Stimulated activated CD4-positive, alpha-beta T cell treated with anti-CD3 and anti-CD28 coated beads, Interleukin-15, amount 100 ng/mL, for 24 hours (primary cell): ENCODE measurements around the gene TERB1.
A peak's percentile ranks its signal among the peaks of the same experiment; 100 is the strongest.
"Not testable (repeated sequence)": the region's sequence is repeated elsewhere in the genome, so short reads cannot be mapped to it uniquely, and the experiment has no call there.

Experiments used
- DNase-seq: peaks from one replicate; pipeline ENCODE4 v3.0.0-alpha.2; 2020

The TERB1 gene

DNA sequence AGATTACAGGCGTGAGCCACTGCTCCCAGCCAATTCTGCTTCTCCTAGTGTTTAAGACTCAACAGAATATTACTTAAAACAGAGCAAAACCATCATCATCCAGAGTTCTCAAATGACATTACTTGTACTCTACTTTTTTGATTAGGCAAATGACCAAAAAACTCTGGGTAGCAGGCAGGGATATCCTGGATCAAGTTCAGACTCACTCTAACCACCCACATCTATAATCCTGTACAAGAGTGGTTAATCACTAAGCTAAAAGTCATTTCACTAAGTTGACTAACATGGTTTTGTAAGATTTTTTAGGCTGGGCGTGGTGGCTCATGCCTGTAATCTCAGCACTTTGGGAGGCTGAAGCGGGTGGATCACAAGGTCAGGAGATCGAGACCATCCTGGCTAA, 22.6 kb upstream of the TERB1 start:
- no peak for DNase-seq

DNA sequence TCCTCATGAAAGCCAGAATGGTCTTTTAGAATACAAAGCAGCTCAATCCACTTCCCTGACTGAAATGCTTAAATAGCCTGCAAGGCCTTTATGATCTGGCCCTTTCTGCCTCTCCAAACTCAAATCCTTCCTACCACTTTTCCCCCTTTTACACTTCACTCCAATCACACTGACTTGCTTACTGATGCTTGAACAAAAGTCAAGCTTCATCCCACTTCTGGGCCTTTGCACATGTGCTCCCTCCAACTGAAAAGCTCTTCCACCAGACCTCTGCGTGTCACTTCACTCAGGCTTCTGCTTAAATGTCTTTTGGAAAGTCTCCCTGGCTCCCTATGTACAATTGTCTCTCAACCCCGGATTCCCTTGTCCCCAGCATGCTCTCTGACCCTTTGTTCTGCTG, 13.3 kb upstream of the TERB1 start:
- DNase-seq = no peak

DNA sequence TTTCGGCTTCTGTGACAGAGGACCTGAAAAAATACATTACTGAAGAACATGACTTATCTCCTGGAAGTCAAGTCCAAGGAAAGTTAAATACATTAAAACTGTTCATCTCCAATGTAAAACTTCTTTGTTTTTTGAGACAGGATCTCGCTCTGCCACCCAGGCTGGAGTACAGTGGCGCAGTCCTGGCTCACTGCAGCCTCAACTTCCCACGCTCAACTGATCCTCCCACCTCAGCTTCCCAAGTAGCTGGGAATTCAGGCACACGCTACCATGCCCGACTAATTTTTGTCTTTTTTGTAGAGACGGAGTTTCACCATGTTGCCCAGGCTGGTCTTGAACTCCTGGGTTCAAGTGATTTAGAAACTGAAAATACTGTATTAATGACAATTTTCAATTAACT, 9.7 kb upstream of the TERB1 start:
- DNase-seq = no peak

DNA sequence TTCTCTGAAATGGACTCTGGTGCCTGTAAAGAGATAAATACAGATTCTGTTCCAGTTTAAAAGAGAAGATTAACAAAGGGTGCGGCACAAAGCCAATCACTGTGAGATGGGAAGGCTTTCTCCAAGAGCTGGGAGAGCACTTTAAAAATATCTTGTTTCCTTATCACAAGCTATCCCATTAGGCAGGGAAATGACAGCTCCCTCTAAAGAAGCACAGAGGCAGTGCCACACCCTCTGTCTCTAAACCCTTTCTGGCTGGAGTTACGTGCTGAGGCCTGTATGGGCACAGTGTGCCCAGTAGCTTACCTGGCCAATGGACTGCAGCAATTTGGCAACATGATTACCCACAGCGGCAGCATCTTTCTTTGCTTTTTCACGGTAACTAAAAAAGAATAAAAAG, 9.0 kb upstream of the TERB1 start:
- DNase-seq = no peak

DNA sequence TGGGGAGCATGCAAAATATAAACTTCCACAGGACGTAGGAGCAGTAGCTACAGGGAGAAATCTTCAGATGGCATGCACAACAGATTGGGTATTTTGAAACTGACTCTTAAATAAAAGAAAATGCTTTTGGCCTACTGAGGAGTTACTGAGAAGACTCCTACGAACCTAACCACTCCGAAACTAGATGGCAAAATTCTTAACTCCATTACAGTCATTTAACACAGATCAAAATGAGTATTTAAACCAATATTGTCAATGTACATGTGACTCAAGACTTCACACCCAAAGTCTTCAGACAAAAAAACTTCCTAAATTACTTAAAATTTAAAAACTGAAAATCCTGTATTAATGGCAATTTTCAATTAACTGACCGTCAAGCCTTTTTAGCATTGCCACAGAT, 8.4 kb upstream of the TERB1 start:
- DNase-seq = no peak

DNA sequence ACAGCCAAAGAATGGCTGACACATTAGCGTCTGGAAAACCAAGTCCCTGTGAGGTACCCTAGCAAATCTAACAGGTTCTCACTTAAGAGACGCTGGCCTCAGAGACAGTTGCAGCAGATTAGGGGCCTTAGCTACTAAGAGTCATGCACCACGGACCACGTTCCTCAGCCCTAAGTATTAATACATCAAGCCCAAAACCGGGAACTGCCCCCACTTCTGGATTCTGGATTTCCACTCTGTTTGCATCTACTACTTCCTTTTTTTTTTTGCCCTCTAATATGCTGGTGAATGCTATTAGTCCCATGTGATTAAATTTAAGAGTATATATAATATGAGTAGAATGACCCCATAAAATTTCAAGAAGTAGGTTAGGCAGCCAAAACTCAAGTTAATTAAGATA, 775 bp upstream of the TERB1 start:
- DNase-seq = no peak

DNA sequence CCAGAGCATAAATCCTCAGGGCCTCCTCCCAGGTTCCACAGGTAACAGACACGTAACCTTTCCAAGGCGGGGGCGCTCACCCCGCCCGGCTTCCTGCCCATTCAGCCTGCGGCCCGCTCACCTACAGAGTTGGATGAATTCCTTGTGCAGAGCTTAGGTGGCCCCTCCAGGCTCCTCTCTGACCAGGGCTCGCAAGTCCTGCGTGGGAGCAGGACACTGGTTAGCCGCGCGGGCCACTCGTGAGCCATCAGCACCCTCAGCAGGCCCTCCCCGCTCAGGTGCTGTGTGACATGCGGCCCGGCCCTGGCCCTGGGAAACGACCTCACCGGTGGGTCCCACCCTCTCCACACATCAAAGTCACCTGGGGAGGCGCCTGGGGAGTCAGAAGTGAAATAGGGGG, 528 bp downstream of the TERB1 start:
- no peak for DNase-seq

DNA sequence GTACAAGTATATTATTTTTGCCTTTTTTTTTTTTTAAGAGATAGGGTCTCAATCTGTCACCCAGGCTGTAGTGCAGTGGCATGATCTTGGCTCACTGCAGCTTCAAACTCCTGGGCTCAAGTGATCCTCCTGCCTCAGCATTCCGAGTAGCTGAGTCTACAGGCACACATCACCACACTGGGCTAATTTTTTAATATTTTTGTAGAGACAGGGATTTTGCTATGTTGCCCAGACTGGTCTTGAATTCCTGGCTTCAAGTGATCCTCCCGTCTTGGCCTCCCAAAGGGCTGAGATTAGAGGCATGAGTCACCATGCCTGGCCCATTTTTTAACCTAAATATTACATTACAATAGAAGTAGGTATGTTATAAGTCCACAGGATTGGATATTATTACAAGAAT, 3.2 kb downstream of the TERB1 start:
- no peak for DNase-seq

DNA sequence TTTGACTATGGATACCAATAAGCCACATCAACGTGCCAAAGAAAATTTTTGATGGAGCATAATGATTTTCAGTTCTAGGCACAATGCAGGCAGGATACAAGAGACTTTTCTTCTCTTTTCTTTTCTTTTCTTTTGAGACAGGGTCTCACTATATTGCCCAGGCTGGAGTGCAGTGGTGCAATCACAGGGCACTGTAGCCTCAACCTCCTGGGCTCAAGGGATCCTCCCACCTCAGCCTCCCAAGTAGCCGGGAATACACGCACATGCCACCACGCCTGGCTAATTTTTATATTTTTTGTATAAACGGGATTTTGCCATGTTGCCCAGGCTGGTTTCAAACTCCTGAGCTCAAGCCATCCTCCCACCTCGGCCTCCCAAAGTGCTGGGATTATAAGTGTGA, 7.4 kb downstream of the TERB1 start:
- DNase-seq = not testable (repeated sequence)

DNA sequence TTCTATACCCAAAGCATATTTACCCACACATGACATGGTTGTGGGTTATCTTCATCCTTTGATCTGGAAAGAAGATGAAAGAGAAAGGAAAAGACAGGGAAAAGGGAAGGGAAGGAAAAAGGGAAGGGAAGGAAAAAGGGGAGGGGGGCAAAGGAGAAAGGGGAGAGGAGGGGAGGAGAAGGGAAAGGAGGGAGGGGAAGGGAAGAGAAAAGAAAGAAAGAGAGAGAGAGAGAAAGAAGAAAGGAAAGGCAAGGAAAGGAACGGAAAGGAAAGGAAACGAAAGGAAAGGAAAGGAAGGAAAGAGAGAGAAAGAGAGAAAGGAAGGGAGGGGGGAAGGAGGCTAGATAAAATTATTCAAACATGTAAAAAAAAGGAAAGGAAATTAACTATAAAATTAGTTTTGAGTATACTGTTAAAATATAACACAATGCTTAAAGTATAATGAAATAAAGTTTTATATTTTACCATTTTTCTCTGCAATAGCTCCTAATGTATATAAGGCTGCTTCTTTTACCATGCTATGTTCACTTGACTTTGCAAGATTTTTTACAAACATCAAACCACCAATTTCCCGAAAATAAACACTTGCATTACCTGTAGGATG, 11.2 kb downstream of the TERB1 start:
- DNase-seq = no peak

DNA sequence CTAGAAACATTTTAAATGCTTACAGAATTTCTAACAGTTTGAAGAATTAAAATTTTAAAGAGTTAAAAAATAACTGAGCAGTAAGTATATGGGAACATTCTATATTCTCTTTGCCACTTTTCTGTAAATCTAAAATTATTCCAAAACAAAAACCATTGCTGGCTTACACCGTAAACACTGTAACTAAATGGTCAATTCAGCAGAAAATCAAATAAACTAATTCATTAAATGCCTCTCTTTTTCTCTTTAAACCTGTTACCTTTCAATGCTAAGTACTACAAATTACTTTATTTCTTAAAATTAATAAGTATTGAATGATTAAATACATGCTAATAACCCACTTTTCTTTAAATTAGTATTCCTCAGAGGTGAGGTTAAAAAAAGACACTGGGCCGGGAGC, 14.0 kb downstream of the TERB1 start:
- DNase-seq = no peak

DNA sequence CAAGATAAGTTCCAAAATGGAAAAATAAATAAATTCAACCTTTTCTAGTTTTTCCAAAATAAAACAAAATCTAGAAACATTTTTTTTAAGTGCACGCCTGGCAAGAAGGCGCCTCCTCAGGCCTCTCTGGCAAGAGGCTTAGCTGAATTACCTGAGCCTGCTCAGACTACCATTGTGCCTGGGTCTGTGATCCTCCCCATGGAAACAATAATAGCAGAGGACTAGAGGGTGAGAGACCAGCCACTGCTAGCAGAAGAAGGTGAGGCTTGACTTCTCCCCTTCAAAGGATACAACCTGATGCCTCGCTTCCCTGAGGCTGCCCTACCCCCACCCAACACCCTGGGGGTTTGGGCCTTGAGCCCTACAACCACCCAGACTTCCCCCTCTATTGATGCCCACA, 14.8 kb downstream of the TERB1 start:
- no peak for DNase-seq

DNA sequence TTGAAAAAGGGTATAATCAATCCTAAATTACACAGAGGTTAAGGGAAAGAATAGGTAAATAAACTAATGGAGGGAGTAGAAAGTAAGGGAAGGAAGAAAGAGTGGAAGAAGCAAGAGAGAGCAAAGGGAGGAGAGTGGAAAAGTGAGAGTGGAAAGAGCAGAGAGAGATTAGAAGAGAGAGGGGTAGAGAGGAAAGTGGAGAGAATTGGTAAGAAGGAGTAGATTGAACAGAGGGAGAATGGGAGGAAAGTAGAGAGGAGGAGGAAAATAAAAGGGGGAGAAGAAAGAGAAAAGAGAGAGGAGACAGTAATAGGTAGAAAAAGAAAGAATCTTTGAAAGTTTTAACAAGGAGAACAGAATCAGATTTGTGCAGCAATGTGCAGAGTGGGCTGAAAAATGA, 24.9 kb downstream of the TERB1 start:
- no peak for DNase-seq

DNA sequence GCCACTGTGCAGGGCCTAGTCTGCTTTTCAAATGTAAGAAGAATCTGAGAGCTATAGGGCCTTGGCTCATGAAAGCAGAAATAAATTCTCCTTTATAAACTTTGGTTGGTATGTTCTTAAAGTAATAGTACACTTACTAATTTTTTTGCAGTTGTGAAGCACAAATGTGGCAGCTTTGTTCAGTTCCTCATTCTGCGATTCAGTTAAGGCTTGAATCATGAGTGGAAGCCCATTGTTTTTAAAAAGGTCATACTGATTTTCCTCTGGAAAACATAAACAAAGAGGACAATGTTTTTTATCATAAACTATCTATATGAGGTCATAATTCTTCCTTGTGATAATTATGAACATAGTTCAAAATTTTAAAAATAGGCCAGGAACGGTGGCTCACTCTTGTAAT, 26.4 kb downstream of the TERB1 start:
- DNase-seq = no peak

DNA sequence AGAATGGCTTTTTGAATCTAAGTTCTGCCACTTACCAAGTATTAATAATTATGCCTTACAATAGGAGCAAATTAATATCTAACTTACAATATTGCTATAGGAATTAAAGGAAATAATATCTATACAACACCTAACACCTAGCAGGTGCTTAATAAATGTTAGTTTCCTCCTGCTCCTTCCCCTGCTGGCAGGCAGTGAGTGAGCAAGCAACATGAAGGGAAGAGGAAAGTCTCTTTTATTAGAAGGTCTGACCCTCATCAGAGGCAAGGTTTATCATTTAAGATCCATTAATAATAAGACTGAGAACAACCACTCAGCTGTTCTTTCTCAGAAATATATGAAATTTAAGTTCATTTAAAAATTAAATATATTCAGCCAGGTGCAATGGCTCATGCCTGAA, 43.3 kb downstream of the TERB1 start:
- no peak for DNase-seq

DNA sequence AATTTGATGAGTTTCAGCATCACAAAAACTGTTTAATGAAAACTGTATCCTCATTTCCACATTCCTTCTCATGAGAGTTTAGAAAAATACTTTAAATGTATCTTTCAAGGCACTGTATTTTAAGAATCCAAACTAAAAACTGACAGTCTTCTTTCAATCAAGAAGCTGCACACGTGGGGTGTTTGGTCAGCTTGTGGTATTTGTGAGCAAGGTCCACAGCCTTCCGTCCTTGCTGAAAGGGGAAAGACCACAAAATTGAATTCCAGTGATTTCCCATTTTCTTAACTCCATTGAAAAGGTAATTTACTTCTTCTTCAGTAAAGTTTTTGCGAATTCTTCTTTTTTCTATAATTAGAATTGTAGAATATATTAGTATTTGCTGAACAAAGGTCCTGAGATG, 46.6 kb downstream of the TERB1 start:
- DNase-seq = no peak

DNA sequence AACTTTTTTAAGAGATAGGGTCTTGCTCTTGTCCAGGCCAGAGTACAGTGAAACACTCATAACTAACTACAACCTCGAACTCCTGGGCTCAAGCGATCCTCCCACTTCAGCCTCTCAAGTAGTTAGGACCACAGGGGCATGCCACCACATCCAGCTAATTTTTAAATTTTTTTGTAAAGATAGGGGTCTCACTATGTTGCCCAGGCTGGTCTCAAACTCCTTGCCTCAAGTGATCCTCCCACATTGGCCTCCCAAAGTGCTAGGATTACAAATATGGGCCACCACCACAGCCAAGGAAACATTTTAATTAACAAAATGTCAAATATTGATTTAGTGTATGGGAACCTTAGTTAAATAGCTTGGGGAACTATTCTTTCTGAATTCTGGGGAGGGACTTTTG, 47.2 kb downstream of the TERB1 start:
- no peak for DNase-seq

DNA sequence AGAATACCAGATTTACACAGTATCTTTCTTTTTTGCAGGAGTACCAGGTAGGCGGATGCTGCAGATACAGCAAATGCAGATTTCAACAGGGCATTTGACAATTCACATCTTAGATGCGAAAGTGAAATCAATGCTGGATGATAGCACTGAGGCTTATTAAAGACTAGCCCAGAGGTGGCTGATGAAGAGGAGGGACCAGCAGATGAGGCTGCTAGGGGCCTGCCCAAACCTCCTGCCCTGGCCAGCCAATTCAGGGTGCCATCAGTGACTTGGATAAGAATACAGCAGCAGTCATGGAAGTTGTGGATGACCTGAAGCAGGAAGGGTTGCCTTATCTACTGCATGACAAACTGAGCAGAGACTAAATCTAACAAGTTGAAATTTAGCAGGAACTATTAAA, 48.4 kb downstream of the TERB1 start:
- no peak for DNase-seq

DNA sequence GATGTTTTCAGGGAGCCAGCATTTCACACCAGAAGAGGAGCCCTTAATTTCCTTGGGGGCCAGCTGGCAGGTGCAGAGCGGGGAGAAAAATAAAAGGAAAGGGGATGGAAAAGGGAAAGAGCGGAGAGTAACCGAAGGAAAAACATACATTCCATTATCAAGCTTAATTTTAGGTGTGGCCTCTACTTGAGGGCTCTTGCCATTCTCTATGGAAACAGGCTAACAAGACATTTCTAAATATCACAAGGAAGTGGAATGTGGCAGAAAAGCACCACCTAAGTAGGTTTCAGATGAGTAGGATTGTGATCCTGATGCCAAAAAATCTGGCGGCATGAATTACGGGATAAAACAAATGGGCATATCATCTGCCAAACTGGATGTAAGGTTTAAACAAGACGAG, 49.0 kb downstream of the TERB1 start:
- DNase-seq = no peak

DNA sequence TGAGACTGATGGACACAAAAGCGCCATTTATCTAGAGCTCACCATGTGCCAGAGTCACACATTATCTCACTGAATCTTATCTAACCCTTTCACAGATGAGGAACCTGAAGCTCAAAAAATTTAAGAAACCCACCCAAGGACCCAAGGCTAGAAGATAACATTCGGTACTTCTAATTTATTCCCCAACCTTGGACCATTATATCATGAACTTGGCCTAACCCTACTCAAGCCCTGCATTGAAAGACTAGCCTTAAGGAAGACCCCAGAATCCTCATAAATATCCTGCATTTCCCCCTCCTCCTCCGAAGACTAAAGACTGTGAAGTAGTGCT, 49.4 kb downstream of the TERB1 start:
- no peak for DNase-seq

DNA sequence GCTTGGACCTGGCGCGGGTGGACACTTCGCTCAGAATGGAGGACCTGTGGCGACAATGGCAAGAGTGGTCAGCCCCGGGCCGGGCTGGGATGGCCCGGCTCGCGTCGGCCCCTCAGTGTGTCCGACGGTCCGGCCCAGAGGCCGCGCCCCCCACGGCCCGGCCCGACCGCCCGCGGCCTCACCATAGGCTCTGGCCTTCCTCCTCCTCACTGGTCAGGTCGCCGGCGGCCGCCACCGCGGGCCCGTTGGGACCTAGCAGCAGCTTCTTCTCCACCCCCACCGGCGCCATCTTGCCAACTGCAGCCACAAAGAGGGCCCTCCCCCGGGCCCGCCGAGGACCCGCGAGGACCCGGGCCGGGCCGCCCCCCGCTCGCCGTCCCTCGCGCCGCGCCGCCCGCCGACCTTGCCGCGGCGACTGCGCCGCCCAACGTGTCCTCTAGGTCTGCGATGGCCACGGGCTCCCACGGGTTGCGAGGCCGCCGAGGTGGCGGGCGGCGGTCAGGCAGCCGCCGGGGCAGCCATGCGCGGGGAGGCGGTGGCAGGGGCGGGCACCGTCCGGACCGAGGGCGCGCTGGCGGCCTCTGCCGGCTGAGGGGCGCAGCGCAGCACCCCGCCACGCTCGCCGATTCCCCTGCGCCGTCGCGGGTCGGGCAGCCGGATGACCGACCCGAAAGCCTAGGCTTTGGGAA, 49.9 kb downstream of the TERB1 start, which contains the start of gene DYNC1LI2:
Gene DYNC1LI2 (minus strand): TSS at position 307 of the 689 bp plus-strand sequence. CDS start 18 bp downstream, at position 289.
- peak; percentile 87 for DNase-seq

DNA sequence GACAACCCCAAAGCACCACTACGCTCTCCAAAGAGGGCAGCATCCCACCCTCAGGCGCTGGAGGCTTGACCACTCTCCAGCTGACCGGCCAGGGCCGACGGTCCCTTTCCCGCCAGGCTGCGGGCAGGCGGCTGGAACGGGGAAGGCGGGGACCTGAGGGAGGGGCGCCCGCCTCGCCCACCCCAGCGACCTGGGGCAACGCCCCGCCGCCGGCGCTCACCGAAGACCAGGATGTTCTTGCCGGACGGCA, 50.4 kb downstream of the TERB1 start:
- peak; percentile 16 for DNase-seq

DNA sequence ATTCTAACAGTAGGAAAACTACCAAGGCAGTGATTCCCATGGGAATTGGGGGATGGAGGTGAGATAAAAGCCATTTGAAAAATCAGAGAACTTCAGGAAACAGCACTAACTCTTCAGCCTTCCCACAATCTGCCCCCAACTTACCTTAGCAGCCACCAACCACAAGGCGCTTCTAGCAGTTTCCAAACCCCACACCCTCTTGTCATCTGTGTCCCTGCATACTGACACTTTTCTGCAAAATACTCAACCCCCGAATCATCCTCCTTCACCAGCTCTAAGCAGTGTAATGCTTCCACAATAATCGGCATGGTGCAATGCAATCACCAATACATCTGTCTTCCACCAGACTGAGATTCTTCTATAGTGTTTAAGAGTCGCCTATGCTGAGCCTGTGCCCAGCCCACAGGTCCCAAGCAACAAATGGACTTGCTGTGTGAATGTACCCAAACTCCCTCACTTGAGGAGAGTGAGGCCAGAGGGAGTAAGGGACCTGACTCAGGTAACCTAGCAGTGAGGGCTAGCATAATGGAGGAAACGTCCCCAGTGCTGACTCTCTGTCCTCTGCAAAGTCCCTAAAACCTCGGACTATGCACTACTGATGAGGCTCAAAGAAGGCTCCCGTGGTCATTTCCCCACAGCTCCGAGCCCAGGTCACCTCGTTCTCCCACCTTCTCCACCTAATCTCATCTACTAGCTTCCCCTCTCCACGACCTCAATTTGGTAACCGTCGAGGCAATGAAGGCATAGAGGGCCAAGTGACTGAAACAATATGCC, 50.9 kb downstream of the TERB1 start:
- no peak for DNase-seq

DNA sequence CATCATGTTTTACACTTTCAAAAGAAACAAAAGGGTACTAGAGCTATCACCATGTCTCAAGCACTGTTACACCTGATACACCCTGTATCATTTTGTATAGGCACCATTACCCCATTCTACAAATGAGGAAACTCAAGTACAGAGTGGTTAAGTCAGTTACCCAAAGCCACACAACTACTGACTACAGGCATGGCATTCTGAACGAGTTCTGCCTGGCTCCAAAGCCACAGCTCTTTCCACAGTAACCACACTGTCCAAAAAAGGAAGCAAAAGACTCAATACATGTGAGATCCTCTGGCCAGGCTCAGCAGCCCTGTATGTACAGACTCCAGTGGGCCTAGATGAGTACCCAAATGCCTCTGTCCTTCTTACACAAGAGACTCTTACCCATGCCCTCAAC, 54.7 kb downstream of the TERB1 start:
- no peak for DNase-seq

DNA sequence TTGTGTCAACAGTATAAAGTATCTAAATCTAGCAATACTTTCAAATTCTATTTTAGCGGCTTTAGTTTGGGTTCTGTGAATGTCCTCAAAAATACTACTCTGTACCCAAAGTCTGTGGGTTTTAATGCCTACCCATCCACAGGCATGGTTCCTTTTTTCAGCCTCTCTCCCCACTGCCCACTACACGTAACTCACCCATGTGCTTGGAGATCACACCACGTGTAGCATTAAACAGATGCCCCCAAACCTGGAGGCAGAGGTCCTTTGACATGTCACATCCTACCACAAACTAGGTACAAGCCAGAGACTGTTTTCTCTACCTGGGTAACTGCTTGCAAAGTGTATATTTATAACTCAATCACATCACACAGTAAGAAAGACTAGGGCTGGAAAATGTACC, 55.3 kb downstream of the TERB1 start:
- no peak for DNase-seq
